COLO668 (cell line): ENCODE measurements around the gene LHX6.

ENCODE experiments used
- DNase-seq: peaks from one replicate; lab custom pipeline; 2025; ENCODE audit not compliant: unreplicated experiment; lab: John Stamatoyannopoulos, UW

The LHX6 gene

GRCh38 chr9:122216798-122217418 is 11.8 kb downstream of the LHX6 start:
- DNase-seq = no peak

DNA sequence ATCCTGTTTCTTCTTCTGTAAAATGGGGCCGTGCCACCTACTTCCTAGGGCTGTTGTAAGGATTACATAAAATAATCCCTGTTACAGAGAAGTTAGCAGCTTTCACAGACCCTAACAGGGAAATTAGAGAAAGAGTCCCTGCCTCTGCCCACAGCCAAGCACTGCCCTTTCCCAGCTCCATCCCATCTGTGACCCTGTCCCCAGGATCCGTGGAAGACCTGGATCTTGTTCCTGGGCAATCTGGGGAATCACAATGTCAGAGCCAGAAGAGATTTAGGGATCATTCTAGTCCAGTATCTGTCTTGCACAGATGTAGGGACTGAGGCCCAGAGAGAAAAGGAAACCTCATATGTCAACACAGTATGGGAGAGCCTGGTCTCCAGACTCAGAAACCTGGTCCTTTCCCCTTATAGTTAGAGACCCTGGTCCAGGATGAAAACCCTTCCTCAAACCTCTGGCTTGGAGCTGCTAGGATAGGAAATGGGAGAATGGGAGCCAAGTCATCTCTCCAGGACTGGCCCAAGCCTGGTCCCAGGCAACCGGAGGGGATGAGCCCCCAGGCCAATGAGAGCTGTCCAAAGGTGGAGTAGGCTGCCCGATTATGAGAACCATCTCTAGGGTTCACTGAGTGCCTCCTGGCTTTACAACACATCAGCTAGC is 12.5 kb downstream of the LHX6 start:
- DNase-seq = no peak

DNA sequence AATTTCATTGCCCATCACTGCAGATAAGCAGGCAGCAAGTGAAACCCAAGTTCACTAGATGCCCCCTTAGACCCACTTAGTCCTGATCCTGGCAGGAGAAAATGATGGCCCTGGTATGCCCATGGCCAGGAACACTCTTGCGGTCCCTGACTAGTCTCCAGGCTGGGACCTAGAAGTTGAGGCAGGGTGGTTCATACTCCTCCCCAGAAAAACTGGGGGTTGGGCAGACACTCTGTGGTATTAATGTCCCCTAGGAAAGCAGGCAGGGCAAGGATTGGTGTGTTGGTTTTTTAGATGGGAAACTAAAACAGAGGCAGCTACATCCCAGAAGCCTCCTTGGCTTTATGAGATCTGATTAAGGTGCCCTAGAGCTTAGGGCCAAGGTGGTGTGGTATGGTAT is 13.1 kb downstream of the LHX6 start:
- DNase-seq = no peak

GRCh38 chr9:122214507-122214906 is 14.2 kb downstream of the LHX6 start:
- no peak for DNase-seq

GRCh38 chr9:122213589-122214413 is 15.0 kb downstream of the LHX6 start:
- peak; percentile 89 for DNase-seq

GRCh38 chr9:122213102-122213588 is 15.6 kb downstream of the LHX6 start:
- no peak for DNase-seq

DNA sequence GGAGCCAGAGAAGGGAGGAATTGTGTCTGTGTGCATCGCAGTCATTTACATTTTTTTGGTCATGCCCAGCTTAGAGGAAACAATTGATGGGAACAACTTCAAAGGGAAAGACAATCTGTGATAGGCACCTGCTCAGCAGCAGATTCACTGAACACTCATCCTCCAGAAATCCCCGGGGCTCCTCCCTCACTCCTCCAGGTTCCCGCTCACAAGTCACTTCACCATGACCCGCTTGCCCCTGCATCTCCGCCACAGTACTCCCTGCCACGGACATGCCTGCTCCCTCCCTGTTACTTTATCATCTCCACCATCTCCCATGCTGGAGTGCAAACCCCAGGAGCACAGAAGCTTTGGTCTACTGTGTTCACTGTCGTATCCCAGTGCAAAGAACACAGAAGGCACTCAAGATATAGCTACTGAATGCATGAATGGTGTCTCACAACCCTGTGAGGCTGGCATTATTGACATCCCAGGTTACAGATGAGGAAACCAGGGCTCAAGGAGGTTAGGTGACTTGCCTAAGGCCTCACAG is 16.2 kb downstream of the LHX6 start:
- DNase-seq = no peak

GRCh38 chr9:122209451-122209850 is 19.3 kb downstream of the LHX6 start:
- no peak for DNase-seq

- DNase-seq = no peak
These were observed 21.7 kb downstream of the LHX6 start for GRCh38 chr9:122207096-122207495.

DNA sequence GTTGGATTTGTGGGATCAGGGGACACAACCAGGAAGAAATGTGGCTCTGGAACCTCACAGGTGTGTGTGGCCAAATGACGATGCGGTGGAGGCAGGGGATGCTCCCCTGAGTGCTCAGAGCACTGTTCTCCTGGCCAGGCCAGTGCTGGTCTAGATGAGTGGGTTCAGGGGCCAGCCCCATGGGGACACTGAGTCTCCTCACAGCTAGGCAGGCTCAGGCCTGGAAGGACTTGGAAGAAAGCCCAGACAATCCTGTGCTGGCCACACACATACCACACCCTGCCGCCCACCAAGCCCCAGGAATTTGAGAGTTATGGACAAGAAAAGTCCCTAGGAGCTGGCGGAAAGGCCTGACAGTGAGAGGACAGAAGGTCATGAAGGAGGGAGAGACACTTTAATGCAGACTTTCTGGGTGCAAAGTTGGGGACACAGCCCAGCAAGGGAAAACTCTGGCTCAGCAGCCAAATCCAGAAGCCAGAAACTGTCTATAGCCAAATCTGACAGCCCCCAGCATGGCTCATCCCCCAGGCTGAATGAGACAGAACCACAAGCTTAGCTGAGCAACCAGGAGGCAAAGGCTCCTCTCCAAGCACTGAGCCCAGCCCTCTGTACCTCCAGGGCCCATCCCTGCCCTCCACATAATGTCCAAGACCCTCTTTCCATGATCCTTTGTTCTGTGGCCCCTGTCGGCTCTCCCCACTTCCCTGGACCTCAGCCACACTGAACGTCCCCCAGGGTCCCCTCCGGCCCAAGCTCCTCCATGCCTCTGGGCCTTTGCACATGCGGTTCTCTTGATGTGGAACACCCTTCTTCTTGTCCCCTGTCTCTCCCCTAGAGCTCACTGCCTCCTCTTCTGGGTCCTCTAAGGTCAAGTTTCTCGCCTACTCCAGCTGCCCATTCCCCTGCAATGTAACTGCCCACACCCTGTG is 22.4 kb downstream of the LHX6 start:
- no peak for DNase-seq

DNA sequence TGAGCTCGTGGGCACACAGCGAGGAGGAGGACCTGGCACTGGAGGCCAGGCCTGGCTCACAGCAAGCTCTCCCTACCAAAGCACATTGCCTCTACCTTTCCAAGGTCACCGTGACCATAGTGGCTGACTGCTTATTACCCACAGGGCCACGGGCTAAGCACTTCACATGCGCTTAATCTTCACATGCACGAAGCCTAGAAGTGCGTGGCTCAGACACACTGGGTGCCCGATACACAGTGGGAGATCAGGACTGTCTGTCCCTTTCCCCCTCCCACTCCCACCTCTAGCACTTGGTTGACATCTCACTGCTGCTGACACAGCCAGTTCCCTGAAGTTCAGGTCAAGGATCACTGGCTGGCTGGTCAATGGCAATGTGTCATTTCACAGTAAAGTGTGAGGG is 23.6 kb downstream of the LHX6 start:
- DNase-seq = no peak

GRCh38 chr9:122204491-122204890 is 24.3 kb downstream of the LHX6 start:
- DNase-seq = no peak

GRCh38 chr9:122204055-122204454 is 24.7 kb downstream of the LHX6 start:
- no peak for DNase-seq

DNA sequence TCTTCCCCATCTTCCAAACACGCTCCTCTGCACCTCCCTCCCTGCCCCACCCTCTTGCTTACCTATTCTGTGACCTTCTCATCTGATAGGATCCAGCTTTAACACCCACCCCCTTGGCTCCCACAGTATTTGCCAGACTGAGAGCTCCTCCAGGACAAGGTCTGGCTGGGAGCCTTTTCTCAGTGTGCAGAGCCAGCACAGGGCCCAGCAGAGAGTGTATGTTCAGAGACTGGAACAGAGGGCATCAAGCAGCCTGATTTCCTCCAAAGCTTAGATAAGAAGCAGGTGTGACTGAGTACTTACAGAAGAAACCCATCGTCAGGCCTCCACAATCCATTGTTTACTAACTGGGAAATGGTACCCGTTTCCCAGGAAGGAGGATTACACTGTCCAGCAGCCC is 26.6 kb downstream of the LHX6 start:
- DNase-seq = no peak

DNA sequence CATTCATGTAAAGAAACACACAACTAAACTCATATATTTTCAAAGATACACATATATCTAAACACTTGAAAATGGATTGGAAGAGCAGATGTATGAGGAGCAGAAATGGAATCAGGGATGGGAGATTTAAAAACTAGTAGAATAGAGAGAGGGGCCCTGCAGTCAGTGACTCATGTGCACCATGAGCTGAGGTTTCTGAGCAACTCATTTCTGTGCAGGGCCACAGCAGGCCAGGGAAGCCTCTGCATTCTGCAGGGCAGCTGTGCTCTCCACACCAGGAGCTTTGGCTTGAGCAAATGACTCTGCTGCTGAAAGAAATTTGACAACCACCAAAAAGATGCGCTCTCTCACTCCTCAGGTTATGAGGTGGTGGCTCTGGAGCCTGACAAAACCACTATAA is 27.1 kb downstream of the LHX6 start:
- DNase-seq = no peak

DNA sequence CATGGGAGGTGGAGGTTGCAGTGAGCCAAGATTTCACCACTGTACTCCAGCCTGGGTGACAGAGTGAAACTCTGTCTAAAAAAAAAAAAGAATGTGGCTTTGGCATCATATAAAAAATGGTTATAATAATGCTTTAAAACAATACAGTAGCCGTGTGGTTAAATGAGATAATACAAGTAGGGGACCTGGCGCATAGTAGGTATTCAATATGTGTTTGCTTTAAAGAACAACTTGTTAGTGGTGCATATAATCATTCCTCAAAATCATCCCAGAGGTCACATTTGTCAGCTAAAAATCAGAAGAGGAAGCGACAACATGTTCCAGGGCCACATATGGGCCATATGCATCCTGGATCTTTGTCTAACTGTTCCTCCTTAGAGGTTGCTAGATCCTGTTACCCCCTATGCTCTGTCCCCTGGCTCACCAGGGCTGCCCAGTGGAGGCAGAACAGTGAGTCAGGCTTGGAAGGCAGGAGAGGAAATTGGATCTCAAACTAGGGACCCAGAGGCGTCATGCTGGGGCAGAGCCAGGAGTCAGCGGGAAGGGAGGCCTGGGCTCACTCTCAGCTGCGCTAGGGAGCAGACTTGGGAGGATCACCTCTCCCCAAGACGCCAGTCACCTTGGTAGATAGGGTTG is 27.7 kb downstream of the LHX6 start:
- no peak for DNase-seq

- no peak for DNase-seq
These were observed 30.9 kb downstream of the LHX6 start for GRCh38 chr9:122197882-122198281.

DNA sequence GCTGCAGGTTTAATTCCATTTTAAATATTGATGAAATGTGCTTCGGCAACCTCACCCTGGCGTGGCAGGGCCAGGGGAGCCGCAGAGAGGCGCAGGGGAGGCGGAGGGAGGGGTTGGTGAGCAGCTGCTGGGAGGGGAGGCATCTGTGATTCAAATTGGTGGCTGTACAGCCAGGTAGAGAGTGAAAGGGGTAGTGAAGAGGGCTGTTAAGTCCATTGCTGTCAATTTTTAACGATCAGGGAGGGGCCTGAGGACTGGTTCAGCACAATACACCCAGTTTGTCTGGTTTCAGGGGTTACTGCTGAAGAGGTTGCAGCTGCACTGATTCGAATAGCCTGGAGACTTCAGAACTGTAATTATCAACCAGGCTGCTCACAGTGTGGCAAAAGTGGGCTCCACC is 31.3 kb downstream of the LHX6 start:
- peak; percentile 82 for DNase-seq

DNA sequence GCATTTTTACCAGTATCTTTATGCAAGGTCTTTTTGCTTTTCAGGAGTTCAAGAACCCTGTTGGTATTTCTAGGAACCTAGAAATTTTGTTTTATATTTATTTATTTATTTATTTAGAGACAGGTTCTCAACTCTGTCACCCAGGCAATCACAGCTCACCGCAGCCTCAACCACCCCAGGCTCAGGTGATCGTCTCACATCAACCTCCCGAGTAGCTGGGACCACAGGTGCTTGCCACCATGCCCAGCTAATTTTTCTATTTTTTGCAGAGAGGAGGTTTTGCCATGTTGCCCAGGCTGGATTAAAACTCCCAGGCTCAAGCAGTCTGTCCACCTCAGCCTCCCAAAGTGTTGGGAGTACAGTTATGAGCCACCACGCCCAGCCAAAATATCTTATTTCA is 32.9 kb downstream of the LHX6 start:
- DNase-seq = no peak

- DNase-seq = no peak
These were observed 35.1 kb downstream of the LHX6 start for GRCh38 chr9:122193651-122194050.
